HG02610 (cell line): Measurements from ENCODE around the gene FLT3.
"Not testable (repeated sequence)": the region's sequence is repeated elsewhere in the genome, so short reads cannot be mapped to it uniquely, and the experiment has no call there.

Experiments
- ATAC-seq: cut with Tn5 transposase; IDR thresholded peaks from one replicate; pipeline ENCODE4 v1.9.1; 2021; ENCODE audit warnings: mild to moderate bottlenecking, moderate library complexity; ENCODE audit not compliant: unreplicated experiment

Gene FLT3

GRCh38 chr13:28005016-28005415, 95.4 kb downstream of the FLT3 start:
- not testable (repeated sequence) for ATAC-seq

- ATAC-seq: no peak
These were observed 97.3 kb downstream of the FLT3 start for GRCh38 chr13:28002886-28003698.

- no peak for ATAC-seq
These were observed 98.4 kb downstream of the FLT3 start for GRCh38 chr13:28001837-28002473.

- no peak for ATAC-seq
These were observed 99.3 kb downstream of the FLT3 start for GRCh38 chr13:28001049-28001448.

GRCh38 chr13:28000567-28000966, 99.8 kb downstream of the FLT3 start:
- ATAC-seq: no peak

GRCh38 chr13:27997904-27998522, 102.4 kb downstream of the FLT3 start:
- ATAC-seq: no peak

- no peak for ATAC-seq
These were observed 108.5 kb downstream of the FLT3 start for GRCh38 chr13:27991881-27992280.

GRCh38 chr13:27988520-27988919, 111.9 kb downstream of the FLT3 start, which contains the start of gene URAD:
TSS of gene URAD (minus strand) at chr13:27988693. CDS start at chr13:27988637, 56 bp downstream.
- no peak for ATAC-seq

GRCh38 chr13:27985600-27985999, 114.8 kb downstream of the FLT3 start:
- ATAC-seq: no peak

- no peak for ATAC-seq
These were observed 118.0 kb downstream of the FLT3 start for GRCh38 chr13:27982361-27982760.

GRCh38 chr13:27981006-27981708, 119.2 kb downstream of the FLT3 start:
- no peak for ATAC-seq

GRCh38 chr13:27980280-27980998, 119.9 kb downstream of the FLT3 start:
- no peak for ATAC-seq

GRCh38 chr13:27979765-27980279, 120.6 kb downstream of the FLT3 start:
- ATAC-seq: no peak

- no peak for ATAC-seq
These were observed 121.3 kb downstream of the FLT3 start for GRCh38 chr13:27979001-27979643.

- ATAC-seq: no peak
These were observed 121.9 kb downstream of the FLT3 start for GRCh38 chr13:27978301-27978968.

- no peak for ATAC-seq
These were observed 122.7 kb downstream of the FLT3 start for GRCh38 chr13:27977476-27978300.

GRCh38 chr13:27976362-27977091, 123.8 kb downstream of the FLT3 start:
- ATAC-seq: no peak
